T-helper 1 cell treated with Interleukin-12 subunit alpha and Interleukin-12 subunit beta and Interleukin-4 antibody, amounts not matched to agents 30 μg/mL and 1 μg/mL, for 36 hours (primary cell): ENCODE measurements around the gene ZNF280B.
"Not testable (repeated sequence)": the region's sequence is repeated elsewhere in the genome, so short reads cannot be mapped to it uniquely, and the experiment has no call there.

Experiments
- H3K27ac Mint-ChIP-seq: one replicate; pipeline ENCODE4 v1.8.0; 2021; ENCODE audit warnings: mild to moderate bottlenecking, mixed read lengths
- H3K27me3 Mint-ChIP-seq: one replicate; pipeline ENCODE4 v1.8.0; 2021; ENCODE audit warnings: low read depth, mixed read lengths
- H3K36me3 Mint-ChIP-seq: one replicate; pipeline ENCODE4 v1.8.0; 2021; ENCODE audit warnings: low read depth, mixed read lengths
- H3K4me1 Mint-ChIP-seq: one replicate; pipeline ENCODE4 v1.8.0; 2021; ENCODE audit warnings: low read depth, mixed read lengths
- H3K4me3 Mint-ChIP-seq: one replicate; pipeline ENCODE4 v1.8.0; 2021; ENCODE audit warnings: mild to moderate bottlenecking, moderate library complexity, mixed read lengths
- H3K9me3 Mint-ChIP-seq: one replicate; pipeline ENCODE4 v1.8.0; 2021; ENCODE audit warnings: mixed read lengths

ZNF280B gene

DNA sequence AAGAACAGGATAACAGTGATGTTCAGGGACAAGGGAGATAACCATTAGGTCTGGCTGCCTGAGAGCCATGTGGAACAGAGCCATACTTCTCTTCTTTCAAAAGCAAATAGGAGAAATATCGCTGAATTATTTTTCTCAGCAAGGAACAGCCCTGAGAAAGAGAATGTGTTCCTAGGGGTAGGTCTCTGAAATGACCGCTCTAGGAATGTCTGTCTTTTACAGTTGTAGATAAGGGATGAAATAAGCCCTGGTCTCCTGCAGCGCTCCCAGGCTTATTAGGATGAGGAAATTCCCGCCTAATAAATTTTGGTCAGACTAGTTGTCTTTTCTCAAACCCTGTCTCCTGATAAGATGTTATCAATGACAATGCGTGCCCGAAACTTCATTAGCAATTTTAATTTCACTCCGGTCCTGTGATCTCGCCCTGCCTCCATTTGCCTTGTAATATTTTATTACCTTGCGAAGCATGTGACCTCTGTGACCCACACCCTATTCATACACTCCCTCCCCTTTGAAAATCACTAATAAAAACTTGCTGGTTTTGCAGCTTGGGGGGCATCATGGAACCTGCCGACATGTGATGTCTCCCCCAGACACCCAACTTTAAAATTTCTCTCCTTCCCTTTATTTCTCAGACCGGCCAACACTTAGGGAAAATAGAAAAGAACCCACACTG, 39.6 kb downstream of the ZNF280B start:
- not testable (repeated sequence) for H3K27ac Mint-ChIP-seq, H3K4me1 Mint-ChIP-seq, H3K4me3 Mint-ChIP-seq, H3K36me3 Mint-ChIP-seq
- Mint-ChIP-seq H3K27me3 (peaks cover 21% of the 10 kb centered on the region), H3K9me3 (peaks cover 15% of the 10 kb centered on the region)

DNA sequence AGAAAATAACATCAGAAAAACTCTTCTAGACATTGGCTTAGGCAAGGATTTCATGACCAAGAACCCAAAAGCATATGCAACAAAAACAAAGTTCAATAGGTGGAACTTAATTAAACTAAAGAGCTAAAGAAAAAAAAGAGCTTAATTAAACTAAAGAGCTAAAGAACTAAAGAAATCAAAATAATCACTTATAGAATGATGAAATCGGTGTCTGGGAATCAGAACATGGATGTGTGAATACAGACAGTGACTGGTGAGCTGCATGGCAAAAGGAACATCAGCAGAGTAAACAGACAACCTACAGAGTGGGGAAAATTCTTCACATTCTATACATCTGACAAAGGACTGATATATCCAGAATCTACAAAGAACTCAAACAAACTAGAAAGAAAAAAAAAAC, 41.4 kb downstream of the ZNF280B start:
- Mint-ChIP-seq H3K9me3 (peaks cover 15% of the 10 kb centered on the region), H3K36me3 (no peaks in the 10 kb centered on the region), H3K4me1 (no peaks in the 10 kb centered on the region), H3K27ac (no peak overlapping the region), H3K4me3 (no peak overlapping the region), H3K27me3 (peaks cover 29% of the 10 kb centered on the region)

DNA sequence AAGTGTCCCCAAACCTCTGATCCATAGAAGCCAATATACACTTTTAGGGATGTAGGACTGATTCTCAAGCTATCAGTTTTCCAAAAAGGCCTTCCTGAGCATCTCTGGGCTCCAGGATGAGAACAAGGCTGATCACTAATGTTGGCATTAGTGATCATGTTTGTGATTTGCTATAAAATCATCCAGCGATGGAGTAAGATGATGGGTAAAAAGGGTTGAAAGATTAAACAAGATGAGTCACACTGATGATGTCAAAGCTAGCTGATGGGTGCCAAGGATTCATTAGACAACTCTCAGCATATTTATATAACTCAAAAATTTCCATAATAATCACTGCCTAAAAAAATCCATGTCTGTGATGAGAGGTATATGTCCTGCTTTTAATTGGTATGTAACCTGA, 42.8 kb downstream of the ZNF280B start:
- Mint-ChIP-seq H3K9me3 (peaks cover 15% of the 10 kb centered on the region), H3K27ac (no peak overlapping the region), H3K27me3 (peaks cover 29% of the 10 kb centered on the region), H3K4me1 (no peaks in the 10 kb centered on the region), H3K4me3 (no peak overlapping the region), H3K36me3 (no peaks in the 10 kb centered on the region)

DNA sequence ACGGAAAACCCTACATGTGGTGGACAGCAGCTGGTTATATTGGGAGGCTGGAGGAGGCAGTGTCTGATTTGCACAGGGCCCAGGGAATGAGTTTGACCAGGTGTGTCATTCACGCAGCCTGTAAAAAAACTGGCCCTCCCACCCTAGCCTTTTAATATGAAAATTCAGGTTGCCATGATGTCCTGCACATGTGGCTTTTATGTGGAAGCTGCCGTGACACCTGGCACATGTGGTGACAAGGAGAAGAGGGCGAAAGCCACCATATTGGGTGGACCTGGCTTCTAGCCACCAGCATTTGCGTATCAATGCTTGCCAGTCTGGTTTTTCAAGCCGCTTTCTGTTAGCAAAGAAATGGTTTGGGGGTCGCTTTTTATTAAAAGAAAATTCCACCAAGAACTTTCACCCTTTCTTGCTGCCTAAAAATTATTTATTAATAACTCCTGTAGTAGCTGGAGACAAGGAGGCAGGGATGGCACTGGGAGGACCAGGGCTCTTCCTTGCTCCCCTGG, 43.4 kb downstream of the ZNF280B start:
- peaks cover 15% of the 10 kb centered on the region for H3K9me3 Mint-ChIP-seq
- peaks cover 29% of the 10 kb centered on the region for H3K27me3 Mint-ChIP-seq
- H3K27ac Mint-ChIP-seq = no peak overlapping the region
- H3K4me1 Mint-ChIP-seq = no peaks in the 10 kb centered on the region
- no peaks in the 10 kb centered on the region for H3K36me3 Mint-ChIP-seq
- no peak overlapping the region for H3K4me3 Mint-ChIP-seq

DNA sequence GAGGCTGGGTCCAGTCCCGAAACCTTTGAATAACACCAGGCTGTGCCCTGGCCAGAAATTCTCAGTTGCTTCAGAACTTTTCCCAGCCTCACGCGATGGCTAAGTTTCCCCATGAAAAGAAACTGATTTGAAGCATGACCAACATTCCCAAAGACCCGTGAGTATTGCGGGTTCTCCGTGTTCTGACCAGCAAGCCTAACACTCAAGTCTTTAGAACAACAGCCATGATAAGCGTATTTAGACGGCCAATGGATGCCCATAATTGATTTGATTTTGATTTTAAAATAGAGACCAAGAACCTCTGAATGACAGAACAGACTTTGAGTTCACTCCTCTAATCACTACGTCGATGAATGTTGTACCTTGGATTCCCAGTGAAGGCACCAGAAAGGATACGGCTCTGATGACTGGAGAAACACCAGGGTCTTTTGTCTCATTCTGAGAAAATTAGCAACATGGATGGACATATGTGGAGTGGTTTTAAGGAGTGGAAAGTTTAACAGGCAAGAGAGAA, 43.9 kb downstream of the ZNF280B start:
- Mint-ChIP-seq H3K9me3 (peaks cover 15% of the 10 kb centered on the region), H3K27ac (no peak overlapping the region), H3K27me3 (peaks cover 29% of the 10 kb centered on the region), H3K36me3 (no peaks in the 10 kb centered on the region), H3K4me3 (no peak overlapping the region), H3K4me1 (no peaks in the 10 kb centered on the region)

DNA sequence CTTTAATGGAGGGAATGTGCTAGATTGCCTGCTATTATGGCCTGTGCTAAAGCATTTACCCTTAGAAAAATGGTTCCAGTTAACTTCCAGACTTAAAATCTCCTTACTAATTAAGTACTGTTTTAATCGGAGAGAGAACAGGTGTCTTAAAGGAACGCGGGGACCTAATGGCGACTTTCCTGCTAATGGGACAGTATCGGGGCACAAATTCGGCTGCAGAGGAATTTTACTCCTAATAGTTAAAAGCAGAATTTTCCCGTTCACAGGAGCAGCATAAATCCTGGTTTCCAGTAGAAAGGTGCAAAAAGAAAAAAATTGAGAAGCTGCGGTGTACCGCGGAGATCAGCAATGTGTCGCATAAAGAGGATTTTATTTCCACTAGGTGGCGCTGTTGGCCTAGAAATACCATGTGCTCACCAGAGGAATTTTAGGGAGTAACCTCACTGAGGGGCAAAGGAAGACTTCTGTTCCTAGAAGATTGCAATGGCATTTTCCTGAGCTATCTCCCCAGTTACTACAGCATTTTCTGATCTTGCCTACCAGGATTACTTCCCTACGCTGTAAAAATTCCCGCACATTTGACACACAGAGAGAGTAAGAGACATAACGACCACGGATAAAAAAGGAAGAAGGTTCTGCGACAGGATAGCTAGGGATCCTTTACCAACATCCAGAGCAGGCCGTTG, 44.5 kb downstream of the ZNF280B start:
- Mint-ChIP-seq H3K4me3 (no peak overlapping the region), H3K9me3 (peaks cover 15% of the 10 kb centered on the region), H3K4me1 (no peaks in the 10 kb centered on the region), H3K27ac (no peak overlapping the region), H3K27me3 (peaks cover 29% of the 10 kb centered on the region), H3K36me3 (no peaks in the 10 kb centered on the region)

DNA sequence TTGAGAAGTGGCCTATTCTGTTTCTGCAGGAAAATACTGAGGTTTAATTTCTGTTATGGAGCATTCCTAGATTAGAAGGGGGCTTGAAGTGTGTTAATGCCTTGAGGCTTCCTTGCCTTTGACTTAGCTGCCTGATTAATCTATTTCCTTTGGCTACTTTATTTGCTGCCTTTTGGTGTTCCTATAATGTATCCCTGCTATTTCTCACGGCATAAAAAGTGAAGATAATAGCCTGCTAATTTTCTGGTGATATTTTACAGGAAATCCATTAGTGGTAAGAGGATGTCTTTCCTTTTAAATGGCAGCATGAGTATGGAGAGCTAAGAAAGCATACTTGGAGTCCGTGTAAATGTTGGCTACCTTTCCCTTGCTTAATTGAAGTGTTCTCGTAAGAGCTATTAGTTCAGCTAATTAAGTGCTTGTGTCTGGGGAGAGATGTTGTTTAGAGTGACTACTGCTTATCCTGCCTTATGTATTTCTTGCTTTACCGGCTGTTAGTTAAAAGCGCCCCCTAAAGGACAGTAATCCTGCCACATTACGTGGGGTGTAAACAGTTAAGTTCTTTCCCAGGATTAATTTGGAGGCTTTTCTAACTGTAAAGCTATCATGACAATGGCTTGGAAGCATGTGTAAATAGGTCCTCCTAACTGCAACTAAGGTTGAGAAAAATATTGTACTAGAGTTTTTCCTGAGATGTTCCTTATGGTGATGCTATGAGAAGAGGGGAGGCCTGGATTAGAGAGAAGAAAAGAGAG, 45.6 kb downstream of the ZNF280B start:
- Mint-ChIP-seq H3K36me3 (no peaks in the 10 kb centered on the region), H3K27me3 (peaks cover 22% of the 10 kb centered on the region), H3K27ac (no peak overlapping the region), H3K4me1 (no peaks in the 10 kb centered on the region), H3K4me3 (no peak overlapping the region), H3K9me3 (peaks cover 20% of the 10 kb centered on the region)

DNA sequence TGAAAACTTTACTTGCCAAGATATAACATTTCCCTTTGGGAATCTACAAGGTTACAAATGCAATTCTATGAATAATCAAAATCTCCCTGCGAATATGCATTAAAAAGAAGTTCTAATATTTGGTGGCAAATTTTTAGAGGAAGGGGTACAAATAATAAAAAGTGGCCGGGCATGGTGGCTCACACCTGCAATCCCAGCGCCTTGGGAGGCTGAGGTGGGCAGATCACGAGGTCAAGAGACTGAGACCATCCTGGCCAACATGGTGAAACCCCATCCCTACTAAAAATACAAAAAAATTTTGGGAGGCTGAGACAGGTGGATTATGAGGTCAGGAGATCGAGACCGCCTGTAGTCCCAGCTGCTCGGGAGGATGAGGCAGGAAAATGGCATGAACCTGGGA, 47.0 kb downstream of the ZNF280B start:
- Mint-ChIP-seq H3K36me3 (no peaks in the 10 kb centered on the region), H3K27me3 (peaks cover 14% of the 10 kb centered on the region), H3K4me1 (no peaks in the 10 kb centered on the region), H3K27ac (no peak overlapping the region), H3K9me3 (peaks cover 25% of the 10 kb centered on the region), H3K4me3 (no peak overlapping the region)

DNA sequence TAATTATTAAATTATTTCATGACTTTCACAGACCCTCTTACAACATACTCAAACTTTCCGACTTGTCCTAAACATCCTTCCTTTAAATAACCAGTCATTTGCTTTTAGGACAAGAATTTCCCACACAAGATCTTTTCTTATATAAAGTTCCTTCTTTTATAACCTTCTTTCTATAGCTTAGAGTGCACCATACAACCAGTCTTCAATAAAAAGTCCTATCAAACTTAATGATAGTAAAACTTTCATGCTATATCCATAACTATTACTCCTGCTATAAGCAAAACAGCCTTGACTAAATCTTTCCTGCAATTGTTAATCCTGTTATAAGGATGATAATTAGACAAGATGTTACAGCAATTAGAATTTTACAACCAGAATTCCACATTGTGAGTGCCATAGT, 47.4 kb downstream of the ZNF280B start:
- no peak overlapping the region for H3K27ac Mint-ChIP-seq
- H3K36me3 Mint-ChIP-seq = no peaks in the 10 kb centered on the region
- peaks cover 25% of the 10 kb centered on the region for H3K9me3 Mint-ChIP-seq
- H3K4me3 Mint-ChIP-seq = no peak overlapping the region
- peaks cover 13% of the 10 kb centered on the region for H3K27me3 Mint-ChIP-seq
- no peaks in the 10 kb centered on the region for H3K4me1 Mint-ChIP-seq

DNA sequence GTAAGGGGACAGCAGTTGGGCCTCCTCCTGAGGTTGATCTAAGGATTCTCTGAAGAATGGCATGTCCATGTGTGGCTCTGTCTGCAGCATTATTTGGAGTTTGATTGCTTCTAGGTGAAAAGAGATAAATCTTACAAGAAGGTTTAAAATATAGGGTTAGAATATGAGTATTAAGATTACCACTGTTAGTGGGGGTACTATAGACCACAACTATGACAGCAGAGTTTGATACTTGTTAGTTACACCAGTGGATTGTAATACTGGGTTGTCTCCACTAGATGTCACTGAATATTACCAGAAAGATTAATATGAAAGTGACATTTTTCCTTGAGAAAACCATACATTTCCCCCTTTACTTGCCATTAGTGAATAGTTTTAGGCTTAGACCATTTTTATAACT, 47.9 kb downstream of the ZNF280B start:
- Mint-ChIP-seq H3K4me1 (no peaks in the 10 kb centered on the region), H3K4me3 (no peak overlapping the region), H3K36me3 (no peaks in the 10 kb centered on the region), H3K9me3 (peaks cover 25% of the 10 kb centered on the region), H3K27me3 (peaks cover 12% of the 10 kb centered on the region), H3K27ac (no peak overlapping the region)

GRCh38 chr22:22460060-22460459, 48.5 kb downstream of the ZNF280B start:
- H3K9me3 Mint-ChIP-seq = peaks cover 25% of the 10 kb centered on the region
- H3K36me3 Mint-ChIP-seq = no peaks in the 10 kb centered on the region
- peaks cover 12% of the 10 kb centered on the region for H3K27me3 Mint-ChIP-seq
- H3K4me1 Mint-ChIP-seq = no peaks in the 10 kb centered on the region
- H3K4me3 Mint-ChIP-seq = no peak overlapping the region
- no peak overlapping the region for H3K27ac Mint-ChIP-seq

DNA sequence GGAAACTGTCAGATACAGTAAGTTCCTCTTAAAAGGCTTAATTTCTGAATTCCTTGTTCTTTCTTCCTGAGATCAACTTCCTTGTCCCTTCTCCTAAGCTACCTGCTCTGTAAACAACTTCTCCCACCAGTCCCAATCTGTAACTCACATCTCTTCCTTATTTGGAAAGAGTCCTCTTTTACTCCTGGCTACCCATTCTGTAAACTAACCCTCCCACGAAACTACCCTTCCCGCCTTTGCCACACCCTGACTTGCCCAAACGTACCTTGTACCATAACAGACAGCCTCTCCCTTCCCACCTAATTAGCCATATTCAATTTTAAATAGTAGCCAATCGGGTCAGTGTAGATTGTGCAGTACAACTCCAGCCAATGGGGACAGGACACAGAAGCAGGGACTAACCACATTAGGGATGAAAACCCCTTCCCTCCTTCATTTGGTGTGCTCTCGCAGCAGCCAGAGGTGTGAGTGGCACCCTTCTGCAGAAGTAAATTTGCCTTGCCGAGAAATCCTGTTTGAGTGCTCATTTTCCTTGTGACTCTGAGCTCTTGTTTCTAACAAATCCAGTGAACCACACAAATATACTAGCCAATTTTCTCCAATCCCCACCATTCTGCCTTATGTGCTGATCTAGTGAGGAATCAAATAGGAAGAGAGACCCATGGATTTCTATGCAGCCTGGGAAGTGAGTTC, 49.5 kb downstream of the ZNF280B start:
- H3K27me3 Mint-ChIP-seq = peaks cover 13% of the 10 kb centered on the region
- no peak overlapping the region for H3K4me3 Mint-ChIP-seq
- peaks cover 25% of the 10 kb centered on the region for H3K9me3 Mint-ChIP-seq
- no peaks in the 10 kb centered on the region for H3K36me3 Mint-ChIP-seq
- no peaks in the 10 kb centered on the region for H3K4me1 Mint-ChIP-seq
- H3K27ac Mint-ChIP-seq = no peak overlapping the region

- Mint-ChIP-seq H3K4me3 (no peak overlapping the region), H3K27me3 (peaks cover 6% of the 10 kb centered on the region), H3K36me3 (no peaks in the 10 kb centered on the region), H3K27ac (no peak overlapping the region), H3K9me3 (peaks cover 25% of the 10 kb centered on the region), H3K4me1 (no peaks in the 10 kb centered on the region)
These were observed 50.2 kb downstream of the ZNF280B start for GRCh38 chr22:22458387-22458786.

DNA sequence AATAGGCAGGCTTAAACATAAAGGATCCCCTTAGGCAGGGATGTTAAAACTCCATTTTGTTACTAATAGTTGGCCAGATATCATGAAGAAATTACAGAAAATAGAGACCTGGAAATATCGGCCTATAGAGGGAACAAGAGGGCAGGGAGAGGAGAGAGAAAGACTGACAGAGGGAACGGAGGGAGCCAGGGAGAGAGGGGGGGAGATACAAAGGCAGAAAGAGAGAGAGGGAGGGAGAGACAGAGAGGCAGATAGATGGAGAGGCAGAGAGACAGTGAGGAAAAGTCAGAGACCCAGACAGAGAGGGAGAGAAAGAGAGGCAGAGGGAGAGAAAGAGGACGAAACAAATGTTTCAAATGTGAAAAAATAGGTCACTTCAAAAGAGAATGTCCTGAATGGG, 53.5 kb downstream of the ZNF280B start:
- Mint-ChIP-seq H3K9me3 (peaks cover 25% of the 10 kb centered on the region), H3K4me3 (no peak overlapping the region), H3K4me1 (no peaks in the 10 kb centered on the region), H3K27me3 (peaks cover 22% of the 10 kb centered on the region), H3K27ac (no peak overlapping the region), H3K36me3 (no peaks in the 10 kb centered on the region)
